NCI-H146 (cell line): ENCODE data around the gene COMT.
A peak's percentile ranks its signal among the peaks of the same experiment; 100 is the strongest.

Experiments used
- DNase-seq: peaks from one replicate; lab custom pipeline; 2025; lab: John Stamatoyannopoulos, UW

COMT gene

DNA sequence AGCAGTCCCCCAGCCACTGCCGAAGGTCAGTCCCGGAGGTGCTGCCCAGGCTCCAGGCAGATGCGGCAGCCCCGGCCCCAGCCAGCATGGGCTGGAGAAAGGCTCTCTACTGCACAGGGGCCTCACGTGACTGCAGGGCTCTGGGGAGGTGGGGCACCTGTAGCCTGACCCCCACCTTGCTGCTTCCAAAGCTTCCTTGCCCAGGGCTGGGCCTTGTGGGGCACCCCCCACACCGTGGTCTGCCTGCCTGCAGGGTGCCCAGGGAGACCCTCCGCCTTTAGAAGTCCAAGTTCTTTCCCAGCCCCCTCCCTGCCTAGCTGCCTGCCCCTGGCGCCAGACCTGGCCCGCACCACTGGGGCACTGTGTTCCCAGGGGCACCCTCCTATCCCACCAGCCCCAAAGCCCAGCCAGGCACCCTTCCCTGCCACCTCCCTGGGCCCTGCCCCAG, 28.5 kb downstream of the COMT start:
- DNase-seq = no peak

DNA sequence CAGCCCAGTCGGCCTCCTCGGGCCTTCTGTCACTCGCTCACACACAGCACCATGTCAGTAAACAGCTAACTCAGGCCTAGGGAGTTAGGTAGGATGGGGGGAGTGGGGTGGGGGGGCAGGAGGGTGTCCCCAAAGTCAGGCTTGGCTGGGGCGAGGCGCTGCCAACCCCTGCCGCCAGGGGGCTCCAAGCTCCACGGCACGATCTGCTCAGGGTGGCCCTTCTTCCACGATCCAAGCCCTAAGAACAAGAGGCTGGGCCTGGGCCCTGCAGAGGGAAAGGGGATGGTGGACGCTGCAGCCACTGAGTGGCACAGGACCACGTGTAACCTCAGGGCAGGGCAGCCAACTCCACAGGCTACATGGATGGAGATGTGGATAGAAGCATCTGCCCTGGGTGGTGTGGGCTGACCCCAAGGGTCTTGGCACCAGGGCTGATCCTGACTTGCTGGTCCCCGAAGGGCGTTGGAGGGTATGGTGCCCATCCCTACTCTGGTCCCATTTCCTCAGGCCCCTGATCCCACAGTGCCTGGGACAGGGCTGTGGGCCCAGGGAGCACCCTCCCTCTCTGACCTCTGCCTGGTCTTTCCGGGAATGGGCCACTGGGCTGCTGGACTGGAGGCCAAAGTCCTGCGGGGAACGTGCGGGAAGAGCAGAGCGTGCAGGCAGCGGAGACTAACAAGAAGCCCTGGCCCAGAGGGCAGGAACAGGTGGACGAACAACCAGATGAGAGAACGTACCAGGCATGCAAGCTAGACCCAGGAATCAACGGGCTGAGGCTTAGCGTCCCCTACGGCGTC, 29.1 kb downstream of the COMT start:
- peak; percentile 24 for DNase-seq

DNA sequence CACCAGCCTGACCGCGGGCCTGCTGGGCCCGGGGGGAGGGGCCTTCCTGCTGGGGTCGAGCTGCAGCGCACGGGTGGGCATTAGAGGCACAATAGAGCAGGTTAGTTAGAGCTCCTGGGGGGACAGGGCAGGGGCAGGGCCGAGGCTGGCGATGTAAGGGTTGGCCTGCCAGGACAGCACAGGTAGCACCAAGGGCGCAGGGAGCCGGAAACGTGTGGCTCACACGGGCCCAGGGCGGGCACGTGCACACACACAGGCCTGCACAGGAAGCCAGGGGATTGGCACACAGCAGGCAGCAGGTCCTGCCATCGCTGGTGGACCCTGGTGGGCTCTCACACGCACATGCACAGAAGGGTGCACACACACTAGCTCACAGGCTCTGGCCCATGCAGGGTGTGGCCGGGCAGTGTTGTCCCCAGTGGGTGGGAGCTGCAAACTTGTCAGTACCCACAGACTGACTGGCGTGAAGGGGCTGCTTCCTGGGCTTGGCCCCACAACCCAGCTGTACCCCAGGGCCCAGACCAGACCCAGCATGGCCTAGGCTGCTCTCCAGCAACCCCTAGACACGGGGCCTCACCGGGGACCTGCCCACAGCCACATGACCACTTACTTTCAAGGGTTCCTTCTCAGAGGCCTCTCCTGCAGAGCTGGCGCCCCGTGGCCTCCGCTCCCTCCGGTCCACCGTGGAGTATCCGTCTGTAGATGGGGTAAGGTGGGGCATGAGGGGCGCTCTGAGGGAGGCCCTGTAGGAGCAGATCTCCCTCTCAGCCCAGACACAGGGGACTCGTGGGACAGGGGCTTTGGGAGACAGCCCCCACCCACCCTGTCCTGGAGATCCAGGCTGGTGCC, 29.9 kb downstream of the COMT start:
- DNase-seq = no peak

- no peak for DNase-seq
Measured at GRCh38 chr22:19972251-19972650, 30.7 kb downstream of the COMT start.

- DNase-seq = no peak
Measured at GRCh38 chr22:19972652-19973550, 31.3 kb downstream of the COMT start.

- DNase-seq = no peak
Measured at GRCh38 chr22:19973551-19974267, 32.1 kb downstream of the COMT start.

- DNase-seq = peak; percentile 88
Measured at GRCh38 chr22:19974268-19974861, 32.8 kb downstream of the COMT start.

DNA sequence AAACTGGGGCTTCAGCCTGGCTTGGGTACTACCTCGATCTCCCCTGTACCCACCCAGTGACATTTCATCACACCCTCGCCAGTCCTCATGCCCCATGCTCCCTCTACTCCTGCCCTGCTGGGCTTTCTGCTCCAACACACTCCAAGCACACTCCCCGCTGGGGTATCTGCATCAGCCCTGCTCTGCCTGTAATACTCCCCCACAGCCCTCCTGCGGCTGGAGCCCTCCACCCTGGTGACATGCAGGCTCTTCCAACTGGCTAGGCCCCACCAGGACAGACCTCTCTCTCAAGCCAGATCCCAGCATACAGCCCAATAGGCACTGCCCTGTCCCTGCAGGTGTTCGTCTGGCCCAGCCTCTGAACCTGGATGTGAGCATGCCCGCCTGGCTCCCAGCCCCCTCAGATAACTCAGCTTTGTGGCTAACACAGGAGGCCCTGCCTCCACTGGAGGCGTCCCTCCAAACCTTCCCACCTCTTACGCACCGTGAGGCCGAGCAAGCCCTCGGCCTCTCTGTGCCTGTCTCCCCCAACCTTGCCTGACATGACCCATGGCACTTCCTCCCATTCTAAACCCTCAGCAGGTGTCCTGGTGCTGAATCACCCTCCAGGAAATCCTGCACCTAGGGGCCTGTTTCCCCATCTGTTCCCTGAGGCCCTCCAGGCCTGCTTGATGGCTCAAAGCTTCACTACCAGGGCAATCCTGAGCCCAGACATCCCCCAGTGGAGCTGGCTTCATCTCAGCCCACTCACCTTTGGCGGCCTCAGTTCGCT, 33.5 kb downstream of the COMT start:
- peak; percentile 43 for DNase-seq

- no peak for DNase-seq
Measured at GRCh38 chr22:19975707-19976035, 34.1 kb downstream of the COMT start.

GRCh38 chr22:19976671-19977070, 35.1 kb downstream of the COMT start:
- no peak for DNase-seq

- DNase-seq = no peak
Measured at GRCh38 chr22:19977296-19978243, 36.0 kb downstream of the COMT start.

- no peak for DNase-seq
Measured at GRCh38 chr22:19978748-19979147, 37.2 kb downstream of the COMT start.

DNA sequence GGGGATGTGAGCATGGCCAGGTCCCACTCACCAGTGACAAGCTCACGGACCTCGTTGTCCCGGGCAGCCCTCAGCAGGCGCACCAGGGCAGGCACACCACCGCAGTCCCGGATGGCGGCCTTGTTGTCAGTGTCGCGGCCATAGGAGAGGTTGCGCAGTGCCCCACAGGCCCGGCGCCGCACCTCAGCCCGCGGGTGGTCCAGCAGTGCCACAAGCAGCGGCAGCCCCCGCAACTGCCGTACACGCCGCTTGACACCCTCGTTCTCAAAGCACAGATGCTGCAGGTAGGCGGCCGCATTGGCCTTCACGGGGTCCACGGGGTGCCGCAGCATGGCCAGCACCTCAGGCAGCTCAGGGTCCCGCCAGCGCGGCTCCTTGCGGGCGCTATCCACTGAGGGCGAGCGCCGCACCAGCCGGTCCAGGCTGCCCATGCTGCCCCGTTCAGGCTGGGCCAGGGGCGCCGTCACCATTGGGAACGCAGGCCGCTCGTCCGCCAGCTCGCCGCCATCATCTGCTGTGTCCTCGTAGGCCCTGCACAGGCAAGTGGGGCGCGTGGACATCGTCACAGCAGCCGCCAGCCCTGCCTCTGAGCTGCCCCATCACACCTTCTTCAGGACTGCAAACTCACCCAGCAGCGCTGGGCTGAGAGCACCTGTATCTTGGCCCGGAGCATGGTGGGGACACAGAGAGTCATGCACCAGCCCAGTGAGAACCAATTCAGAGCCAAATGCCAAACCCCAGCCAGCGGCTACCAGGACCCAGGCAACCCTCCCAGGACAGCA, 38.3 kb downstream of the COMT start:
- DNase-seq = no peak

DNA sequence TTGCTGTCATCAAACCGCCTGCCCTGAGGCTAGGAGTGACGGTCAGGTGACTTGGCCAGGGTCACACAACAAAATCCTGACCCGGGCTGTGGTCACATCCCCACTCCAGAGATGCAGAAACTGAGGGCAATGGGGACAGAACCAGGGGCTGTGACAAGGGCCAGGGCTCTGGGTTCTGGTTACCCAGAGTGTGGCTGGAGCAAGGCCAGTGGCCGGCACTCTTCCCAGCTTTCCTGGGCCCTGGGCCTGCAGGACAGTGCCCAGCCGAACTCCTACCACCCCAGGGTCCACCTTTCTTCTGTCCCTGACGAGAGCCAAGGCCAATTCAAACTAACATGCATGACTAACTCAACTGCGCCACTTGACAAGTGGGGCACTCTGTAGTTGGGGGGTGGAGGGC, 39.2 kb downstream of the COMT start:
- DNase-seq = no peak

GRCh38 chr22:19981171-19981960, 39.8 kb downstream of the COMT start:
- DNase-seq = no peak

GRCh38 chr22:19981961-19982920, 40.7 kb downstream of the COMT start:
- no peak for DNase-seq
